Stimulated activated CD4-positive, alpha-beta T cell treated with anti-CD3 and anti-CD28 coated beads, TNF-alpha, amount 100 ng/mL, for 1 hour (primary cell): ENCODE measurements around the gene DPP6.

Experiments
- DNase-seq, 3 donors: peaks; one replicate each; pipeline ENCODE4 v3.0.0-alpha.2; 2020; ENCODE audit warnings: low read depth in 3 of 3, low spot score in 1 of 3

The DPP6 gene

DNA sequence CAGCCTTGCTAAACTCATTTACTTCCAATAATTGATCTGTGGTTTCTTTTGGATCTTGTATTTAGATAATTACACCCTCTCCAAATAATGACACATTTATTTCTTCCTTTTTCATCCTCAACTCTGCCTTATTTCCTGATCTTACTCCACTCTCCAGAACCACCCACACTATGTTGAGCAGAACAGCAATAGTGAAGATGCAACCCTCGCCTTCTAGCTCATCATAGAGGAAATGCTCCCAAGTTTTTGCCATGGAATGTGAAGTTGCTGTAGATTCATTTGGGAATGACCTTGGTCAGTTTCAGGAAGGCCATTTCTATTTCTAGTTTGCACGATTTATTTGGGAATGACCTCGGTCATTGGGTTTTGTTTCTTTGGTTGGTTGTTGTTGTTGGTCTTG, 636.8 kb downstream of the DPP6 start:
- no peak for DNase-seq

DNA sequence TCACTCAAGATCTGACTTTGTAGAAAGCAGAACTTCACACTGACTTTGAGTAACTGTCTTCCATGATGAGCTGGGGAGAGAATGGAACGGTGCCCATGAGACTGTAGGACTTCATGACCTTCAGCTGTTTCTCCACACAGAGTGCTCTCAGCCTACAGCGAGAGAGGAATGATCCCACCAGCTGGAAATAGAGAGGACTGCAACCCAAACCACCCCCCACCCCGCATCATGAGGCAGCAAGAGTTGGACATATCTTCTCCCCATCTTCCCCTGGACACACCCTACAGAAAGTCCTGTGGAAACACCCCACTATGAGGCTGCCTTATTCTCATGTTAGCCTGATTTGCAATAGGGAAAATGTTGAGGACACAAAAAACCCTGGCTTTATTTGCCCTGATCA, 638.2 kb downstream of the DPP6 start:
- no peak for DNase-seq

DNA sequence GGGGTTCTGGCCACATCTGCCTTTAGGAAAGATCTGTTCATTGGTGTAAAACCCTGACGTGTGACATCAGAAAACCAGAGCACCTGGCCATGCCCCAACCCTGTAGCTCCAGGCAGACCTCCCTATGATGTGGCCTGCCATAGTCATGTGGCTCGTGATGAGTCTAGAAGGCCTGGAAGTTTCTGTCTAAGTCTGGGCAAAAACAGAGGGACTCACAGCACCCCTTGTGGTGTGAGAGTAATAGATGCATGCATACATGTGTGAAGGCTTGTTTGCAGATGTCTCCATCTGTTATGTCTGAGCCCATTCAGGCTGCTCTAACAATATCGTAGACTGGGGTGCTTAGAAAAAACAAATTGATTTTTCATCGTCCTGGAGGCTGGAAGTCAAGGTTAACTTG, 641.5 kb downstream of the DPP6 start:
- DNase-seq = no peak

DNA sequence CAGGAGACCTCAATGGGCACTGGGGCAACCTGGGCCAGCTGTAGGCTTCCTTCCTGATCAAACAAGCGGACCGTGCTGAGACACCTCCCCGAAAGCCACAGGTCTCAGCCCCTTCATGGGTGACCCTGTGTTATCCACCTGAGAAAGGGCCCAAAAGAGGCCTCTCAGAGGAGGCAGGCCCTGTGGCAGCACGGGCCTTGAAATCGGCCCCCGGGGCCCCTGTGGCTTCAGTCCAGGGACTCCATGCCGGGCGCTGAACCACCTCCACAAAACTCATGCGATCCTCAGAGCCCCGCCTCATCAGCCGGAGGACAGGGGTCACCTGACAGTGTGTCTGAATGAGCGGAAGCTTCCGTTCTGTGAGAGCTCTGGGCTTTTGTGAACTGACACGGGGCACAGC, 643.6 kb downstream of the DPP6 start:
- no peak for DNase-seq

DNA sequence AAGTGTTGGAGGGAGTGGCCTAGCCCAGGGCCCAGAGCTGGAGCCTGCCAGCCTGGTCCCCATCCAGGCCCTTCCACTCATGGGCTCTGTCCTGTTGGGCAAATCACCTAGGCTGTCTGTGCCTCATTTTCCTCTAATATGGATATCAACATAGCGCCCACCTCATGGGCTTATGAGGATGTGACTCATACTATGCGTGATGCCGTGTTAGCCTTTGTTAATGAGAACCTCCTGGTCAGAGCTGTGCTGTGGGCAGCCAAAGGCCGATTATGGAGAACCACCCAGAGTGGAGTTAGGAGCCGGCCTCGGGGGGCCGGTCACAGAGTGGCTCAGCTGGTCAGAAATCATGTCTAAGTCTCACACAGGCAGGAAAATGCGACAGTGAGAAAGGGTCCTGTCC, 644.4 kb downstream of the DPP6 start:
- DNase-seq = no peak

DNA sequence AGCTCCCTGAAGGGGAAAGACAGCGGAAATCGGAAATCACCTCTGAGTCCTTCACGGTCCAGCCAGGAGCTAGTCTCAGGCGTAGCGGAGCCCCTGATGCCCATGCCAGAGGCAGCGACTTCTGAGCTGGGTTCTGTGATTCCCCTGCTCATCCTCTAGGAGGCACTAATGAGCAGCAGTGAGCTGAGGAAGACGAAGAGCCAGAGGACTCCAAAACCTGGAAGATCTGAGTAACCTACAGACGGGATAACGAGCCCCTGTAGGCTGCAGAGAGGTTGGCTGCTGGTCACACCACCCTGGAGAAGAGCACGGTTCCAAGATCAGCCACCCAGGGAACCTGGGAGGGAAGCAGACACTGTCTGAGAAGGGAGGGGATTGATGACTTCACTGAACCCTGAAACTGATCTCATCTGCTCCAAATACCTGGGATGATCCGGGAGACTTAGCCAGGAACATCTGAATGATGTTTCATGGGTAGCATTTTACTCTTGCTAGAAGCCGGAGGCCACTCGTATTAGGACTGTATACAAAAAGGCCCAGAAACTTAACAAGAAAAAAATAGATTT, 646.6 kb downstream of the DPP6 start:
- no peak for DNase-seq

DNA sequence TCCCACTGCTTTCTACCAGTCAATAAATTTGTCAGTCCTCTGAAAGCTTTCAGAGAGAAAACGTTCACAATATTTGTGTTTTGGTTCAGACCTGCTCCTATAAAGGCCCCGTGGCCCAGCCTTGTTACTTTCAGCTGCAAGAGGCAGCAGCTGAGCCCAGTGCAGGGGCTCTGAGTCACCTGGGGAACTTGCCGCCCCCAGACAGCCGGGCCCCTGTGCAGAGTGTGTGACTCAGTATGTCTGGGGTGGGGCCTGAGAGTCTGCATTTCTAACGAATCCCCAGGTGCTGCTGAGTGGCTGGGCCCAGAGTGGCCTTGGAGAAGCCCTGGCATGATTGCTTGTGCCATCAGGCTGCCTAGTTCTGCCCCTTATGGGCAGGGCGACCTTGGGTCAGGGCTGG, 647.2 kb downstream of the DPP6 start:
- no peak for DNase-seq

DNA sequence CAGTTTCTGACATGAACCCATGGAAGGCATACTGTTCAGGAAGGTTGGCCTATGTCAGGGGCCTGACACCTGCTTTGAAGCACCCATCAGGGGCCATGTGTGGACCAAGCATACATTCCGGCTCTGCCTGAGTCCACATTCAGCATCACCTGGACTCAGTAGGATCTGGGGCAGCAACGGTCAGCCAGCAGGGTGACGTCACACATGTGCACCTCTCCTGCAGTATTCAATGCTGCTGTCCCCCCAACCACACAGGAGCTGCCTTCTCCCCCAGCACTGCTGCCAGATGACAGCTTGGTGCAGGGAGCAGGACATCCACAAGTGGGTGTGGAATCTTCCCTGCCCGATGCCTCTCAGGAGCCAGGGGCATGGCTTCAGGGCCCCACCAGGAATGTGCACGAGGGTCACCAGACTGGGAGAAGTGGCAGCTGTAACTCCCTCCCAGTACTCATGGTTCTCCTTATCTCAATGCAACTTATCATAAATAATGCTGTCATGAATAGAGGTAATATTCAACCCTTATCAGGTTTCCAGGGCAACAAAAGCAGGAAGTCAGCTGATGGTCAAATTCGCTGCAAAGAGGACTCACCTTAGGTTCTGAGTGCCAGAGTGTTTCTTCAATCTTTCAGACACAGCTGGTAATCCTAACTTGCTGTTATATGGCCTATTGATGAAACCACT, 657.8 kb downstream of the DPP6 start:
- DNase-seq = no peak

DNA sequence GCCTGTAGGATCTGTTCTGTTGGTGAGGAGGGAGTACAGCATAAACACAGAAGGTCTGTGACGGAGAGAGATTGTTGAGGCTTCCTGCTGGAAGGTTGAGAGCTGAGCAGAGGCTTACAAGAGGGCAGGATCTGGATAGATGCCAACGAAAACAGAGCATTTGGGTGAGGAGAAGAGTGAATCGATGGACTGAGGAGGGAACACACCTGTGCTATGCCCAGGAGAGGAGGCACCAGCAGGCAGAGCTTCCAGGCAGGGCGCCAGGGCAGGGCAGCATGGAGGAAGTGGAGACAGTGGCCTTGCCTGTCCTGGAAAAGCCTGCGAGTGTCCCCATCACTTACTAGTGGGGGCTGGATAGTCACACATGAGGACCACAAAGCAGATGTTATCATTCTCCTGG, 667.8 kb downstream of the DPP6 start:
- DNase-seq = no peak

DNA sequence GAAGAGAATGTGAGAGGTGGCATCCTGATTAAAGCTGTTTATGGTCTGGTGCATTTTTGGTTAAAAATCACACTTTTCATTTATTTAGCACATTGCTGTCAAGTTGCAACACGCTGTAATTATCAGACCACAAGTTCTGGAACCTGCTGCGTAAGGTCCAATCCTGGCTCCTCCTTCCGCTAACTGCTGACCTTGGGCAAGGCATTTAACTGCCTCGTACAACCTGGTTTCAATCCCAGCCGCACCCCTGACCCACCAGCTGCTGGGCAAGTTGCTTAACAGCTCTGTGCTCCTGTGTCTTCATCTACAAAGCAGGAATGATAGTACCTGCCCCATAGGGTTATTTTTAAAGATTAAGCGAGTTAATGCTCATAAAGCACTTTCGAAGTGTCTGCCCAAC, 668.9 kb downstream of the DPP6 start:
- no peak for DNase-seq

DNA sequence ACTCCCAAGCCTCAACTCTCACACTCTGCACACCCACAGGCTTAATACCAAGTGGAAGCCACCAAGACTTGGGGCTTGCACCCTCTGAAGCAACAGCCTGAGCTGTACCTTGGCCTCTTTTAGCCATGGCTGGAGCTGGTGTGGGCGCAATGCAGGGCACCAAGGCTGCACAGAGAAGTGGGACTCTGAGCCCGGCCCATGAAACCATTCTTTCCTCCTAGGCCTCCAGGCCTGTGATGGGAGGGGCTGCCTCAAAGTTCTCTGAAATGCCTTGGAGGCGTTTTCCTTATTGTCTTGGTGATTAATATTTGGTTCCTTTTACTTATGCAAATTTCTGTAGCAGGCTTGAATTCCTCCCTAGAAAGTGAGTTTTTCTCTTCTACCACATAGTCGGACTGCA, 674.2 kb downstream of the DPP6 start:
- no peak for DNase-seq

DNA sequence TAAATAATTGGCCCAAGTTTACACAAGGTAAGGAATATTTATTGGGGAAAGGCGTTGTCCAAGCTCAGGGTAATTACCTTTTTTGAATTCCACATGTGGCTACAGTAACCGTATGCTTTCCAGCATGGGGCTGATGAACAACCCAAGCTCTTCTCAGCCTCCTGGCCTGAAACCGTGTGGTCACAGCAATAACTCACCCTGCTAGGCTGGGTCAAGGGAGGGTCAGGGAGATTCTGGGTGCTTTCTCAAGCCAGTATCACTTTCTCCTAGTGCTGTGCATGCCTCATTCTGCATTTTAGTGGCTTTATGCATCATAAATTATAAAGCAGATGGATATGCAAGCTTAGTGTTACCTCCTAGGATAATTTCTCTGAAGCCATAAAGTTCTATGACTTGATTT, 676.9 kb downstream of the DPP6 start:
- DNase-seq = no peak

DNA sequence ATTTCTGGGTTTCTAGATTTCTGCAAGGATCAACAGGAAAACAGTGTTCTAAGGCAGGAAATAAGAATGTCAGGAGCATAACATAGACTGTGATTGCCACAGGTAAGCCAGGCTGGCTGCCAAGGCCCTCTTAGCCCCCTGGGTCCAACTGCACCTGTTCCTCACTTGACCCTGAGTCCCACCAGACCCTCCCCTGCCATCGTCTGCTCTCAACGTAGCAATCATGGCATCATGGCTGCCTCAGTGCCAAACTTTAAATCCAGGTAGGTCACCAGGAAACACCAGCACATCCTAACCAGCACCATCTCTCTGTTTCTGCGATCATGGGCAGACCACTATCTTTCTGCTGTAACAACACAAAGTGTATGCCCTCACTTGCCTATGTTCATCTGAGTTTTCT, 683.6 kb downstream of the DPP6 start:
- no peak for DNase-seq

DNA sequence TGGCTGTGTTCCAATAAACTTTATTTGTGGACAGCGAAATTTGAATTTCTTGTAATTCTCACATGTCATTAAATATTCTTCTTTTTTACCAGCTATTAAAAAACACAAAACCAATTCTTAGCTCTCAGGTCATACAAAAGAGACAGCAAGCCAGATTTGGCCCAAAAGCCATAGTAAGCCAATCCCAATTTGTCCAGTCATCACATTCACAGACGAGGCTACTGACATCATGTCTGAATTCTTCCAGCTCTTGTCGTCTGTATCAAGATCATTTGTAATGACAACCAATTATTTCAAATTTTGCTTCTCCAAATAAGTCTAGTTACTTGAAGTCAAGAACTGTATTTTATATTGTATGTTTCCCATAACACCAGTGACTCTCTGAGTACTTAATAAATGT, 684.2 kb downstream of the DPP6 start:
- DNase-seq = no peak

DNA sequence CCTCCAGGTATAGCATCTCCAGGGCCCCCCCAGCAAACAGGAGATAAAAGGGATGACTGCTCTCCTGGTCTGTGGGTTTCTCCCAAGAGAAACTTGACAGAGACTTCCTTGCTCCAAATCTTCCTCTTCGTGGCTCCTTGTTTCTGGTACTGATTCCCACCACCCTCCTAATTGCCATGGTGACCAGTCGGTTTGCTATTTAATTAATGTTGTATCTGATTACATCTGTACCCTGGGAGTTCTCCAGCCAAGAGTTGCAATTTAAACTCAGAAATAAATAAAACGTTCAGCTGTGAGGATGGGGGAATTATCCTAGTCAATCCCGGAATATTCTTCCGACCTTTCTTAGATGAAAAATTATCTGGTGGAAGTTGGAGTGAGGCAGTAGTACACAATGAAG, 686.0 kb downstream of the DPP6 start:
- DNase-seq = no peak

DNA sequence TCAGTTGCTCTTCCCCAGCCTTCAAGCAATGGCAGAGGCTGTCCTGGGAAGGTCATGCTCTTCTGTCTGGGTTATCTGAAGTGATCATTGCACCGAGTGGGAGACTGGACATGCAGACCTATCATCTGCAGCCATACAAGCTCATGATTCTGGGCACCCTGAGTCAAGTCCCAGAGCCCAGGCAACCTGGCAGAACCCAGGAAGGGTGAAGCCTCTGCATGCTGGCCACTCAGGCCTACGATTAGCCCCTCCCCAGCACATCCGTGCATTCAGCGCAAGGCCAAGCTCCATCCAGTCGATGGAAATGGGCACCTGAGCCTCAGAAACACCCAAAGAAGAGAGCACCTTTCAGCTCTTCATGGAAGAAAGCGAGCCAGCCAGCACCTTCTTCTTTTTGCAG, 688.9 kb downstream of the DPP6 start:
- no peak for DNase-seq

DNA sequence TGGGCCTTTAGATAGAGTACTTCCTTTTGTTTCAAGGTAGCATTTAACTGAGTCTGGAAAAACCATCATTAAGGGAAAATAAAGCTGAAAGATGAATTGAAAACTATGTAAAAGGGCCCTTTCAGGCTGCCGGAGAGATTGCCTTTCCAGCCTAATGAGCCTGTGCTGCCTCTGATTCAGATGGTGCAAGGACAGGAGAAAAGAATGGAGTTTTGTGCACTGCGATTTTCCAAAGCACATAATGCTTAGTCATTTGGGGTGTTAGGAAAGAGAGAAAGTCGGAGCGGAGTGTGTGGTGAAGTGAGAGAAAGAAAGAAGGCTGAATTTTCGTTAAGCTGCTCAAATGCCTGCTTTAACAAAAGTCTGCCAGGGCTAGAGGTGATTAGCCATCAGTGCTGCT, 691.0 kb downstream of the DPP6 start:
- DNase-seq = no peak

DNA sequence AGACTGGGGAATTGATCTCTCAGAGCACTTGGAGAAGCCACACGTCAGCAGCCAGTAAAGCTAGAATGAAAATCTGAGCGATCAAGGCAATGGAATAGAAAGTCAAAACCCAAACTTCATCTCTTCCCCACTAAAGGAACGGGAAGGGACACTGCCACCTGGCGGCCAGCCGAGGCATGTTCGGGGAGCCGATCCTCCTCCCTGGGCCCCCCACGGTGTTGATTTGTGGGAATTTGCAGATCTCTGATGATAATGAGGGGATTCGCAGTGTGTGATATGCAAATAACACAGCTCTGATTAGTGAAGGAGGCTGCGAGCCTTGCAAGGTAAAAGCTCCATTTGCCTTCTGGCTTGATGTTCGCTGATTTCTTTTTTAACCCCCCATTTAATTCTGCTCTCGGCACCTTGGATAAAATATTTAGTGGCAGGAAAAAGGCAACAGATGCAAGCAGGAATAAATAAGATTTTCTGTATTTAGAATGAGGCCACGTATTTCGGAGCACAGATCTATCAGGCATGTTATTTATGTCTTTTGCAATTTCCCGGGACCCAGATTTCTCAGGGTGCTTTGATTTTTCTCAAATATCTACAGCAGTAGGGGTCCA, 692.2 kb downstream of the DPP6 start:
- DNase-seq = peak in 1 of 3 donors; percentile 7

DNA sequence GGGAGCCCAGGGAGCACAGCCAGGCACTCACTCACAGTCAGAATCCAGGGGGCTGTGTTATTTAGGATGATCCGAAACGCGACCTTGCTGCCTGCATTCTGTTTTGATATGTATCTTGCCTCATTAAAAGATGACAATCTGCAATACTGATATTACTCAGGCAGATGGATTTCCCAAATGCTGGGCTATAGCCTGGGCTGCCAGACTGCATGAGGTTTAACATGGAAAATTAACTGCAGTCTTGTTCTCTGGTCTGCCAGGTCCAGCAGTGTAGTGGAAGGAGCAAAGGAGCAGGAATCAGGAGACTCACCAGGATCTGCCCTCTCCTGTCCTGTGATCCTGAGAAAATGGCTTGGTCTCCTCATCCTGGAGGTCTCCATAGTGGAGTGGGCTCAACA, 692.7 kb downstream of the DPP6 start:
- DNase-seq = no peak

DNA sequence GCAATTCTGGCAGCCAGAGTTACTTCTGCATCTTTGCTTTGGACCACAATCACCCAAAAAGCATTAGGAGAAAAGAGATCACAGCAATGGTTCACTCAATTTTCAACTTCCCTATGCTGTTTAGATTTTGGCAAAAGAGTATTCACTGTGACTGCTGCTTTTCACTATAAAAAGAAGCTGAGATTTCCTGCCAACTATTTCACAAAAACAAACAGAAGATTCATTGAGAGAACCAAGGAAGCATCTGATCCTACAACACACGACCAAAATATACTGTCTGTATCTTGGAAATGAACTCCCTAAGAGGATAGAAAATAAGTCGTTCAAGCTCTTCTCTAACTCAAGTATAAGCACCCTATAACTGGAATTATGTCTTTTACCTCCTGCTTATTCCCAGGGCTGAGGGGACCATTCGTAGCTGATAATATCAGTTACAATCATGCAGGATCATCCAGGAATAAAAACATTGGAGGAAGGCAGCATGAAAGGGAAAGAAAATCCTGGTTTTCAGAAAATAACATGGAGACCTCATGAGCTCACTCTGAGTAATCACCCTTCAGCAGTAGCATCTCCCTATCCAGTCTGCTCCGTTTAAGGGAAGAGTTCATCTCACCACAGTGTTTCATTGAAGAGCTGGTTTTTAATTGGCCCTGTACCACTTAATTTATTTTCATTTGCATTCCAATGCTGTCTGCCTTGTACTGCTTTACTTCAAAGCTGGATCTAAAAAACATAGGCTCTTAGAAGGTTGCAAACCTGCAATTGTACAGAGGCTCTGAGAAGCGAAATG, 694.6 kb downstream of the DPP6 start:
- no peak for DNase-seq

DNA sequence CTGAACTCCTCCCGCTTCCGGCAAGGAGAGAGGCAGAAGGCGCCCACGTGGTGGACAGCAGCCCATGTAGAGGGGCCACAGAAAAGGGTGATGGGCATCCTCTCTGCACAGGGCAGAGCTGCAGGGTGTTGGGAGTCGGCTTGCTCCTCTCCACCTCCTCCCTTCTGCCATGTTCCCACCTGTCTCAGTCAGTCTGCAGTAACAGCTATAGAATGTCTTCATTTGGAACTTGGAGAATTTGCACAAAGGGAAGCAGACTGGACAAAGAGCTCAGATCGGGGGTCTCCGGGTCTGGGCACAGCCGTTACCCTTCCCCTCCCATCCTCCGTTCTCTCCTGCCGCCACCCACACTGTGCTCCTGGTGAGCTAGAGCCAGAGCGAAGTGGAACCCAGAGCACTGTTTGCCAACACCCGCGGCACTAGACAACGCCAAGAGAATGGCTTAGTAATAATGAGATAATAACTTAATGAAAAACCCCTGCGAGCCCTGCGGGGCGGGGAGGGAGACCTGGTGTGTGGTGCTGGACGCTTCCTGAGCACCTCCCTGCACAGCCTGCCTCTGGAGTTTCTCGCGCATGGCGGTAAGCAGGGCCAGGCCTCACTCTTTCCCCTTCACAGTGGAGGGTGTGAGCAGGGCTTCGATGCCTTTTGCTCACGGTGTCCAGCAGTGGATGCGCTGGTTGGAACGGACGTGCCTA, 696.0 kb downstream of the DPP6 start:
- DNase-seq = no peak

DNA sequence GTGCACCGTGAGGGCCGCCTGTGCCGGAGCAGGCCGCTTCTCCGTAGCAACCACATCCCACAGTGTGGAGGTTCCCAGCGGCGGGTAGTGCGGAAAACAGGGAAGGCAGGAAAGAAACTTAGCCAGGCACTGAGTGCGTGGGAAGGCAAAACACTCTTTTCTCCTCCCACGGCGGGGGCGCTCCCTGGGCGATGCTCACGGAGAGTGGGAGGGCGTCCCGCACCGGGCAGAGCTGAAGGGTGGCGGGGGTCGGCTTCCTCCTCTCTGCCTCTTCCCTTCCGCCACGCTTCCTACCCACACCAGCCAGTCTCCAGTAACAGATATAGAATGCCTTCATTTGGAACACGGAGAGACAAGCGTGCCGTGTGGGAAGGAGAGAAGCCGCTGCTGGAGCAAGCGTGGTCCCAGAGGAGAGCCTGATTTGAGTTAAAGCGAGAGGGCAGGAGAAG, 698.2 kb downstream of the DPP6 start:
- no peak for DNase-seq
